Tongue (tissue), 2 donors: ENCODE measurements around the gene TRAPPC8. TPM values are rescaled to one million over a fixed set of nuclear protein-coding genes. Genes with fewer than 3 reads are reported as not detected.
"Not testable (repeated sequence)": the region's sequence is repeated elsewhere in the genome, so short reads cannot be mapped to it uniquely, and the experiment has no call there.

Experiments
- DNase-seq: peaks from one replicate; pipeline ENCODE4 v3.0.0-alpha.2; 2015
- total RNA-seq: library from RNA; depleted of rRNA; stranded (reverse); fragments of >200 nt; gene quantifications from one replicate; pipeline ENCODE4 v1.2.3, GENCODE V29; 2014

Gene TRAPPC8
- total RNA-seq, 1 donor from 2014 or later = 57.1 TPM

DNA sequence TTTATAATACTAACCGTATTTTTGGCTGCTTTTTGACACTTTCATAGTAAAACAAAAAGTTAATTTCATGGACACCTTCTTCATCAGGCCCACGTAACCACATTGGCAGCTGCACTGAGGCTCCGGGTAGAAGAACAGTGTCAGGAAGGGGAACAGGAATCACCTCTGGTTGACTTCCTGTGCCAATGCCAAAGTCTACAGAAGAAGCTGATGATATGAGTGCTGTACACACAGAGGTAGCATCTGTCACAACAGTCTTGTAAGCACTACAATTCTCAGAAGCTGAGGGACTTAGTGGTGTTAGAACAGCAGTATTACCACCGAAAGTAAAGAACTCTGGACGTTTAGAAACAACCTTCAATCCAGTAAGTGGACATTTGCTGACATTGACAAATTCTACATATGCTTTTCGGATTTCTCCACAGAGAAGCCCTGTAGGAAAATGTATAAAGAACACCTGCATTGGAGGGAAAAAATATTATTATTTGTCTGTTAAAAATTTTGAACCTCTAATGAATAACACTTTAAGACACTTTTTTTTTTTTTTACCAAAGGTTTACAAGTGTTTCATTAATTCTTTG is 85.3 kb downstream of the TRAPPC8 start:
- DNase-seq = no peak

DNA sequence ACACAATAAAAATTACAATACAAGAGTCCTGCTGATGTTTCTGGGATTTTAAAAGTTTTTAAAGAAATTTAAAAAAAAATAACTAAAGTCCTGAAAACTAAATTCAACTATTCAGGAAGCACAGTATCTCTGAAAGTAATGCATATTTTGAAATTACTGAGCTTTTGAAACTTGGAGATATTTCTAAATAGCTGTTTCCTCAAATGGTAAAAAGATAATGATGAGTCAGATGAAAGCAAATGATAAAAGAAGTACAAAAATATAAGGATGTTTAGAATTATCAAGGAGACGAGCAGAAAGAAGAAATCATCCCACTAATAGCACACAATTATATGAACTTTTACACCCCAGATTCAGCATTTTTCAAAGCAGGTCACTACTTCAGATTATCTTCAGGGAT is 92.1 kb downstream of the TRAPPC8 start:
- DNase-seq = no peak

DNA sequence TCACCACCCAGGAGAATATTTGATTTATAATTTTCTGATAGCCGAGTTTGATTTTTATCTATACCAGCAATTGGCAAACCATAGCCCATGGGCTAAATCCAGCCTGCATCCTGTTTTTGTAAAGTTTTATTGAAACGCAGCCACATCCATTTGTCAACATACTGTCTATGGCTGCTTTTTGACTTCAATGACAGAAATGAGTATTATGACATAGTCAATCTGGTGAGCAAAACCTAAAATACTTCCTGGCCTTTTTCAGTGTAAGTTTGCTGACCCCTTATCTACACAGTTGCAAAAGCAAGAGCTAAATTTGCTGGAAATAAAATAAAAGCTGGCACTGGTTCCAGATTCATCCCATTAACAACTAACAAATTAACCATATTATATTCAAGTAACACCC is 102.4 kb downstream of the TRAPPC8 start:
- no peak for DNase-seq

DNA sequence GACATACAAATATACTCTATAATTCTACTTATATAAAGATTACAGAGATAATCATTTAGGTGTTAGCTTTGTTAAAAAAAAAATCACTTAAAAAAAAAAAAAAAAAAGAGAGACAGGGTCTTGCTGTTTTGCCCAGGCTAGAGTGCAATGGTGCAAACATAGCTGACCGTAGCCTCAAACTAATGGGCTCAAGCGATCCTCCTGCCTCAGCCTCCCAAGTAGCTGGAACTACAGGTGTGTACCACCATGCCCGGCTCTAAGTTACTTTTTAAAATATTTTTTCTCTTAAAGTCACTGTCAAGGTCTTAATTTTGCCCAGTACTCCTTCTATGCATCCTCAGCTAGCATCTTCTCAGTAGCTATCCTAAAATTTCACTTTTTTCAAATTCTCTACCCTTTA is 105.0 kb downstream of the TRAPPC8 start:
- no peak for DNase-seq

DNA sequence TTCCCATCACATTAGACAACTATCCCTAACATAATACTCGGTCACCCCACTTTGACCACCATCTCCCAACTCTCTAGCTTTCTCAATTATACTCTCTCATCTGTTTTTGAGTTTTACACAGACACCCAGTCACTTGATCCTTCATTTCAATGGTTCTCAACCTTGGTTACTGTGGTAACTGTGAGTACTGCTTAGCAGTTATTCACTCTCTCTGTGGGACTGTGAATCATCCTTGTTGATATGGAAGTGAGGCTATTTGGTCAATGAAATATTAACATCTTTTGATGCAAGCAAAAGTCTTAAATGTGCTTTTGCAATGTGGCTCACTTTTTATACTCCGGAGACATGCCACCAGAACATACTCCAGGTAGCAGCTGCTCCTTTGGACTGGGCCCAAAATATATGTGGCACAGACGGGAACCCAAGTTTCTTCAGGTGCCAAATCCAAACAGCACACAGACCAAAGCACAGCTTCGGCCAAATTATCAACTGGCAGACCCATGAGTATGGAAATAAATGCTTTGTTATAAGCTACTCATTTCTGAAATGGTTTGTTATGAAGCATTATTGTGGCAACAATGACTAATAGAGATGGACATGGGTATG is 107.3 kb downstream of the TRAPPC8 start:
- no peak for DNase-seq

DNA sequence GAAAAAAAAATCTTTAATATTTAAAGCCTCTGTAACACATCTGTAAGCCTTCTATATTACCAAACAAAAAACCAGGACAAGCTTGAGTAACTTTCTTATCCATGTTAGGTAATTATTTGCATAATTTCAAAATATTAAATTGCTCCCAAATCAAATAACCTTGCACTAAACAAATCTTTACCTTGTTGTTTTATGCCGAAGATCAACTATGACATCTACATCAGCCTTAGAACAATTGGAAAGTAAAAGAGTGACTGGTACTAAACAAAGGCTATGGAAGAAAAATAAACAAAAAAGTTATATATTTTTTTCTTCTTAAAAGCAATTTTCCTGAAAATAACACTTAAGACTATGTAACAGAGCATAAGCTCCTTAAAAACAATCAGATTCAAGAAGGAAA is 111.0 kb downstream of the TRAPPC8 start:
- DNase-seq = no peak

DNA sequence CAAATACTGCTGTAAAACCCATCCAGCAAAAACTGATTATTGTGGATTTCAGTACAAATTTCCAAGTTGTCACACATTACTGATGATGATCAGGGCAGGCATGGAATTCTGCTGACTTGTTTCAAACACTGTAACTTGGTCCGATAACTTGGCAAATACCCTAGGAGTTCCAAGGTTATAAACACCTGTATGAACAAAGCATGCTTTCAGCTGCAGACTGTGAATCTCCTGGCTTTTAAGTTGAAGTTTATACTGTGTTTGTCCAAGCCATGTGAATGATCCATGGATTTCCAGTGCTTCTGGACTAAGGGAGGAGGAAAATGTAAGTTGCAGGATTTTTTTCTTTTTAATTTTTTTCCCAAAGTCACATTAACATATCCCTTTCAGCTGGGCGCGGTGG is 112.2 kb downstream of the TRAPPC8 start:
- no peak for DNase-seq

DNA sequence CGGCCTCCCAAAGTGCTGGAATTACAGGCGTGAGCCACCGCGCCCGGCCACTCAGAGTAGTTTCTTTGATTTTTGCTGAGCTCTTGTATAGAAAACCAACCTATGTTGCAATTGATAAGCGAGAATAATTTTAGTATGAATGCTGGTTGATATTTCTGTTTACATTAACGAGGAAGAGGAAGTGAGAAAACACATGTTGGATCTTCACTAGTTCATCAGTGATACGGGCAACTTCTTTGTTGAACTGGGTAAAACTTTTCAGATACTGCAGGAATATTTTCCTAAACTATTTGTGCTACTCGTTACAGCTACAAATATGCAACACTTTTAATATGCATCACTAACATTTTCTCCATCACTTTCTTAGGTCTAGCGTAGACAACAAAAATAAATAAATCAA is 114.3 kb downstream of the TRAPPC8 start:
- DNase-seq = no peak

DNA sequence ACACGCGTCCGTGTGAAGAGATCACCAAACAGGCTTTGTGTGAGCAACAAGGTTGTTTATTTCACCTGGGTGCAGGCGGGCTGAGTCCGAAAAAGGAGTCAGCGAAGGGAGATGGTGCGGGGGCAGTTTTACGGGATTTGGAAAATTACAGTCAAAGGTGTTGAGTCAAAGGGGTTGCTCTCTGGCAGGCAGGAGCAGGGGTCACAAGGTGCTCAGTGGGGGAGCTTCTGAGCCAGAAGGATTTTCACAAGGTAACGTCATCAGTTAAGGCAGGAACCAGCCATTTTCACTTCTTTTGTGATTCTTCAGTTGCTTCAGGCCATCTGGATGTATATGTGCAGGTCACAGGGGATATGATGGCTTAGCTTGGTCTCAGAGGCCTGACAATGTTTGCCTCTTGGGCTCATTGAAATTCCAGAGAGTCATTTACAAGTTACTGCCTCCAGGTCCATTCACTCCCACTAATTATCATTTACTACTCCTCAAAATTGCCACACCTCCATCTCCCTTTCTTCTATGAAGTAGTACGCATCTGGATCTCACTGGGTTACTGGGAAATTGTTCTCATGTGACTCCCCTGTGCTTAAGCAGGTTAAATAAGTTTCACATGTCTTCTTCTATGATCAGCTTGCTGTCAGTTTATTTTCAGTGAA is 116.1 kb downstream of the TRAPPC8 start:
- DNase-seq = not testable (repeated sequence)

DNA sequence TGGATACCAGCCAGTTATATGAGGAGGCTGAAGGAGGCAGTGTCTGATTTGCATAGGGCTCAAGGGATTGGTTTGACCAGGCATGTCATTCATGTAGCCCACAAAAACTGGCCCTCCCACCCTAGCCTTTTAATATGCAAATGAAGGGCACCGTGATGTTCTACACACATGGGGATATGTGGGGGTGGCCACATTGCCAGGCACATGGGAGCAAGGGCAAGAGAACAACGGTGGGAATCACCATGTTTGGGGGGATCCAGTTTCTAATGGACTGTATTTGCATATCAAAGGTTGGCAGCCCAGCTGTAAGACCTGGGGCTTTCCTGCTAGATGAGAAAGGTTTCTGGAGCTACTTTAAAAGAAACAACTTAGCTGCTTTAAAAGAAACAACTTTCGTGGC is 117.2 kb downstream of the TRAPPC8 start:
- DNase-seq = no peak

DNA sequence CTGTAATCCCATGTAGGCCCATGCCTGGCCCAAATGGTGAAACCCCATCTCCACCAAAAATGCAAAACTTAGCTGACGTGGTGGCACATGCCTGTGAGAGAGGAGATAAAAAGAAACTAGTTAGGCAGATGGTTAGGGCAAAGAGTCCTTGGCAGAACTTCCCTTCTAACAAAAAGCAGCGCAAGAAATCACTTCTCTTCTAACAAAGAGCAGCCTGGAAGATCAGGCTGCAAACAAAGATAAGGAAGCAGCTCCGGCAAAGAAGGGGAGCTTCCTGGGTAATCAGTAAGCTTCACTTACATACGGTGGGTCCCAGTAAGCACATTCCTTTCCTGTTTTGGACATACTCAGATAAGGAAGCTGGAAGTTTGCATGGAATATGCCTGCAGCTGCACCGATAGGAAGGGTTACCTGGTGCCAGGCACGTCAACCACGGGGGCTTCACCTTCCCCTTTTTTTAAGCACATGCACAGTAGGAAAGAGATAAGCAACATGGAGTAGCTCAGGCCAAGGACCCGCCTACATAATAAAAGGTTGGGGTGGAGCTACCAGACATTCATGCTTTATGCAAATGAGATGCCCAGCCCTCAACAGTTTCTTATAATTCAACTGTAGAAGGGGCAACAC is 121.3 kb downstream of the TRAPPC8 start:
- DNase-seq = no peak

DNA sequence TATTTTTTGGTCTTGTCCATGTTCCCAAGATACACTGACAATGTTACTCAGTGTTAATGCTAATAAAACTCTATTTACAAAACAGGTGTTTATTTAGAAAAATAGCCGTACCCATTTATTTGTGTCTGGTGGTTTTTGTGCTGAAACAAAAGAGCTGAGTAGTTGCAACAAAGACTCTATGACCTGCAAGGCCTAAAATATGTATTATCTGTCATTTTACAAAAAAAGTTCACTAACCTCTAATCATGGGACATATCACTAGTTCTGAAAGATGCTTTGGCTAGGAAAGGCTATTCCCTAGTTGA is 123.1 kb downstream of the TRAPPC8 start:
- DNase-seq = no peak

DNA sequence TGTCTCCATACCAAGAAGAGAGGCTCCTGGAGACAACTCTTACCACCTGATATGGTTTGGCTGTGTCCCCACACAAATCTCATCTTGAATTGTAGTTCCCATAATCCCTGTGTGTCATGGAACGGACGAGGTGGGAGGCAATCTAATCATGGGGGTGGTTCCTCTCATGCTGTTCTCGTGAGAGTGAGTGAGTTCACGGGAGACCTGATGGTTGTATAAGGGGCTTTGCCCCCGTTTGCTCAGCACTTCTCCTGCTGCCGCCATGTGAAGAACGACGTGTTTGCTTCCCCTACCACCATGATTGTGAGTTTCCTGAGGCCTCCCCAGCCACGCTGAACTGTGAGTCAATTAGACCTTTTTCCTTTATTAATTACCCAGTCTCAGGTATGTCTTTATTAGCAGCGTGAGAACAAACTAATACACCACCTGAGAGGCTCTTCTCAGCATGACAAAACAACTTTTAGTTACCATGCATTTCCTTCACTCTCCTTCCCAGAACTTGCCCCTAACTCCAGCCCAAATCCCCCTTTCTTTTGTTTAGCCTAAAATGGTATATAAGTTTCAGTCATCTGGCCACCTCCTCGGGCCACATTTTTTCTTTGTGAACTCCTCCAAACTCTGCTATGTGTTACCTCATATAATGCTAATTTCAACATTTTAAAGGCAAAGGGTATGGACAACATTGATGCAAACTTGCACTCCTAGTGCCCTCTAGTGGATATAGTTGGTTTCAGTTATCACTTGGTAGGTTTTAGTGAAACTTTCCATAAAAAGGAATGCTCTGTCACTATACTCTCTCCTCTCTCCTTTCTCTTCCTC is 123.6 kb downstream of the TRAPPC8 start:
- DNase-seq = peak; percentile 69

DNA sequence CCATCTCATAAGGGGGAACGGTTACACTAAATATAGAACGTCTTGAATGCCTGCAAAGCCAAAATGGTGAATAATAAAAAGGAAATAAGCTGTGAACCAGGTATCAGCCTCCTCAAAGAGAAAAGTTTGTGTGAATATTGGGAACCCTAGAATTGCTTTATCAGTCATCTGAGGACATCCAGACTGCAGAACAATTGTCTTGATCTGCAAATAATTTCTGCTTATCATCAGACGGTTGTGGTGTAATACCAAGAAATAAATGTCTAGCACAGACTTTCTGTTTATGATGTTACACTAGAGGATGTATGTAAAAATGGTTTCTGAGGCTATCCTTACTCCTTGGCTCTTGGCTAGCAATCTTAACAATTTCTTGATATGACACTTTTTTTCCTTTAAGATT is 128.8 kb downstream of the TRAPPC8 start:
- DNase-seq = no peak

DNA sequence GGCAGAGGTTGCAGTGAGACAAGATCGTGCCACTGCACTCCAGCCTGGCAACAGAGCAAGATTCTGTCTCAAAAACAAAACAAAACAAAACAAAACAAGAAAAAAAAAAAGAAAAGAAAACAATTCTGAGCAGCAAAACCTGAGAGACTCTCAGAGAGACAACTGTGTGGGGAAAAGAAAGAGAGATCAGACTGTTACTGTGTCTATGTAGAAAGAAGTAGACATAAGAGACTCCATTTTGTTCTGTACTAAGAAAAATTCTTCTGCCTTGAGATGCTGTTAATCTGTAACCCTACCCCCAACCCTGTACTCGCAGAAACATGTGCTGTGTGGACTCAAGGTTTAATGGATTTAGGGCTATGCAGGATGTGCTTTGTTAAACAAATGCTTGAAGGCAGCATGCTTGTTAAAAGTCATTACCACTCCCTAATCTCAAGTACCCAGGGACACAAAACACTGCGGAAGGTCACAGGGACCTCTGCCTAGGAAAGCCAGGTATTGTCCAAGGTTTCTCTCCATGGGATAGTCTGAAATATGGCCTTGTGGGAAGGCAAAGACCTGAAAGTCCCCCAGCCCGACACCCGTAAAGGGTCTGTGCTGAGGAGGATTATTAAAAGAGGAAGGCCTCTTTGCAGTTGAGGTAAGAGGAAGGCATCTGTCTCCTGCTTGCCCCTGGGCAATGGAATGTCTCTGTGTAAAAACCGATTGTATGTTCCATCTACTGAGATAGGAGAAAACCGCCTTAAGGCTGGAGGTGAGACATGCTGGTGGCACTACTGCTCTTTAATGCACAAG is 132.4 kb downstream of the TRAPPC8 start:
- DNase-seq = not testable (repeated sequence)

DNA sequence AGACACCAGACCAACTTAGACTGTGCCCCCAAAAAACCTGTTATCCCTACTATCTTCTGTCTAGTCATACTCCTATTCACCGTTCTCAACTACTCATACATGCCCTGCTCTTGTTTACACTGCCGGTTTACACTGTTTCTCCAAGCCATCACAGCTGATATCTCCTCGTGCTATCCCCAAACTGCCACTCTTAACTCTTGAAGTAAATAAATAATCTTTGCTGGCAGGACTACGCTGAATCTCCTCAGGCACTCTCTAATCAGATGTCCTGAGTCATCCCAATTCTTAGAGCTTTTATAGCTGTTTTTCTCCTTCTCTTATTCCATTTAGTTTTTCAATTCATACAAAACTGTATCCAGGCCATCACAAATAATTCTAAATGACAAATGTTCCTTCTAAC is 133.9 kb downstream of the TRAPPC8 start:
- DNase-seq = not testable (repeated sequence)

DNA sequence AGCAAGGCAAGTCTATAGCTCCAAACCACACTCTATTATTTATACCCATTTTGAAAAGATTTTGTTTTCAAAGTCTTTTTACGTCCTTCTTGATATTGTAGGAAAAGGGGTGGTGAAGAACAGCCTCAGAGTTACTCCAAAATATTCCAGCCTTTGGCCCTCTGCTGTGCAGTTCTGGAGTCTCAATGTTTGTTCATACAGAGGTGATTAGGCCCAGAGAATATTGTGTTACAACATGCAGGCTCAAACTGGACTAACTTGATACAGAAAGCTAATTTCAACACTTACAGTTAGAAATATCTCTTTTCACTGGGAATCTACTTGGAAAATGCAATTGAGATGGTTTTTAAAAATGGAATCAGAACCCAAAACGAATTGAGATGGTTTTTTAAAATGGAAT is 141.8 kb downstream of the TRAPPC8 start:
- peak; percentile 17 for DNase-seq

DNA sequence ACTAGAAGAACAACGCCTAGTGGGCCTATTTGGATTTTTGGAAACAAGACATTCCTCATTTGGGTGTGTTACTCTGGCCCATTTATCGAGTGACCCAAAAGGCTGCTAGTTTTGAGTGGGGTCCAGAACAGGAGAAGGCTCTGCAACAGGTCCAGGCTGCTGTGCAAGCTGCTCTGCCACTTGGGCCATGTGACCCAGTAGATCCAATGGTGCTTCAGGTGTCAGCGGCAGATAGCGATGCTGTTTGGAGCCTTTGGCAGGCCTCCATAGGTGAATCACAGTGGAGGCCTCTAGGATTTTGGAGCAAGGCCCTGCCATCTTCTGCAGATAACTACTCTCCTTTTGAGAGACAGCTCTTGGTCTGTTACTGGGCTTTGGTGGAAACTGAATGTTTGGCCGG is 143.7 kb downstream of the TRAPPC8 start:
- DNase-seq = not testable (repeated sequence)

DNA sequence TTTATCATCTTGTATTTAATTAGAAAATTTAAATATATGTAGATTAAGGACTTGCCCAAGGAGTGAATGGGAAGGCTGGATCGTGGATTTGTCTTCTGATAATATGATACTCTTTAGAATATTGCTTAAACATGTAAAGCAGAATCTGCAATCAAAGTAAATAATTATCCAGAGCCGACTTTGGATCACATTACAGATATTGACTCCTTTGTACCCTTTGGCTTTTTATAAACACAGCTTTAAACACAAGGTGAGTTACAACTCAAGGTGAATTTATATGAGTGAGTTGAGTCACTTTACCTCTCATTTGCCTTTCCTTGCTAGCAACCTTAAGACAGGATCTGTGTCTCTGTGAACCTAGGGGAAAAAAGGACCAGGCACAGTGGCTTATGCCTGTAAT is 144.5 kb downstream of the TRAPPC8 start:
- DNase-seq = no peak

DNA sequence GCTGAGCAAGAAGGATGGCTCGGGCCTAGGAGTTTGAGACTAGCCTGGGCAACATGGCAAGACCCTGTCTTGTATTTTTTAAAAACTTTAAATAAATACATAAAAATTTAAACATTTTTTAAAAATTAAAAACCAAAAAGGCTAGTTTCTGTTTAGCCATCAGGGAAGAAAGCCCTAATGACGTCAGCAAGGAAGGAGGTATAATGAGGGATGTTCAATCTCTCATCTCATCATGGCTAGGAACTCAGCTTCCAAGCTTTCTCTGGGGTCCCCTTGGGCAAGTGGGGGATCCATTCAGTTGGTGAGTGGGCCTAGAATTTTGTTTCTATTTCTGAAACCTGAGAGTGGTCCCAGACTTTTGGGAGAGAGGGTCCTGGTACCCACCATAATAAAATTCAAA is 147.2 kb downstream of the TRAPPC8 start:
- DNase-seq = no peak

DNA sequence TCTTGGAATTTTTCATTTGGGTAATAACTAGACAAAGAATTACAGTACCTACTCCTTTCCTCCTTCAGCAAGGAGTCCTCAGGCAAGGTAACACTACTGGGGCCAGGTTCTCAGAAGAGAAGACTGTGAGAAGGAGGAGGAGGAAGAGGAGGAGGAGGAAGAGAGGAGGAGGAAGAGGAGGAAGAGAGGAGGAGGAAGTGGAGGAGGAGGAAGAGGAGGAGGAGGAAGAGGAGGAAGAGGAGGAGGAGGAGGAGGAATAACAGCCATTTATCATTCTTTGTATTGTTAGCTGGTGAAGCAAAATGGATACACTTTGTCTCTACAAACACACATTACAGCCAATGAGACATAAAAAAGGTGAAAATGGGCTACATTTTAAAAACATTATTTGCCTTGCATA is 149.4 kb downstream of the TRAPPC8 start:
- DNase-seq = no peak

DNA sequence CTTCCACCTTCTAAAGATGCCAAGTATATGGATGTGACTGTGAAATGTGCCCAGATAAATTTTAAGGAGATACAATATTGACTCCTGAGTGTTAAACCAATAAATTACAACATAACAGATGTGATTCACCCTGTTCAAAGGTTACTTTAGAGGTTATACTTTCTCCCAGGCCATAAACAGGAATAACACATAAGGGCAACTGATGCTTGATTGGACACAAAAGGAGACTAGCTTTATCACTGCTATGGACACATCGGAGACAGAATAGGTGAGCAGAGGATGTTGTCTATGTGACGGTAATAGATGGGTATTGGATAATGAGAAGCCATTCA is 150.4 kb downstream of the TRAPPC8 start:
- DNase-seq = no peak
